Mucosa of stomach (tissue), 1 donor: Measurements from ENCODE around the gene LIPT1.

Experiments
- H3K27me3 ChIP-seq: one replicate; pipeline ENCODE4 v1.7.0; 2013; ENCODE audit warnings: mild to moderate bottlenecking, low read length; ENCODE audit not compliant: control insufficient read depth, insufficient read depth
- H3K36me3 ChIP-seq: one replicate; pipeline ENCODE4 v1.7.0; 2013; ENCODE audit warnings: low read length; ENCODE audit not compliant: control insufficient read depth, insufficient read depth
- H3K4me1 ChIP-seq: one replicate; pipeline ENCODE4 v1.7.0; 2013; ENCODE audit warnings: mild to moderate bottlenecking, low read length; ENCODE audit not compliant: control insufficient read depth, insufficient read depth
- H3K4me3 ChIP-seq: one replicate; pipeline ENCODE4 v1.7.0; 2013; ENCODE audit warnings: low read length
- H3K9ac ChIP-seq: one replicate; pipeline ENCODE4 v1.7.0; 2013; ENCODE audit warnings: mild to moderate bottlenecking, low read length, moderate library complexity
- H3K9me3 ChIP-seq: one replicate; pipeline ENCODE4 v1.7.0; 2013; ENCODE audit warnings: mild to moderate bottlenecking, low read length, moderate library complexity; ENCODE audit not compliant: control insufficient read depth
- donor health status: Pancreatic carcinoma.

LIPT1 gene

DNA sequence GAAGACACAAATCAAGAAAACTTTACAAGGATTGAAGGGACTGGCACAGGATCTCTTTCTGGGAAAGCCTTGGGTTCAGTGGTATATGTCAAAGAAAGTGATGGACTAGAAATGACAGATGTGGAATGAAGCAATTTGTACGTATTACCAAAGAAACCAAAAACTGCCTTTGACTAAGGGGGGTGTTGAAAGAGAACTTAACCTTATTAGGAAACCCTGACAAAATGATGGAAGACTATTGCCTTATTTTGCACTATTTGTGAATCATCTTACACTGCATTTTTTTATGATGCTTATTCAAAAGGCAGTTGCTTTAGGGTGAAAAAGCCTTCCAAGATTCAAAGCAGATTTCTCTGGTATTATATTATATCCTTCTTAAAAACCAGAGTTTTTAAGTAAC, 4.1 kb upstream of the LIPT1 start:
- Histone ChIP-seq H3K9ac (no peak overlapping the region), H3K4me1 (peaks cover 7% of the 10 kb centered on the region), H3K27me3 (no peaks in the 10 kb centered on the region), H3K4me3 (no peak overlapping the region), H3K36me3 (no peaks in the 10 kb centered on the region), H3K9me3 (no peaks in the 10 kb centered on the region)

DNA sequence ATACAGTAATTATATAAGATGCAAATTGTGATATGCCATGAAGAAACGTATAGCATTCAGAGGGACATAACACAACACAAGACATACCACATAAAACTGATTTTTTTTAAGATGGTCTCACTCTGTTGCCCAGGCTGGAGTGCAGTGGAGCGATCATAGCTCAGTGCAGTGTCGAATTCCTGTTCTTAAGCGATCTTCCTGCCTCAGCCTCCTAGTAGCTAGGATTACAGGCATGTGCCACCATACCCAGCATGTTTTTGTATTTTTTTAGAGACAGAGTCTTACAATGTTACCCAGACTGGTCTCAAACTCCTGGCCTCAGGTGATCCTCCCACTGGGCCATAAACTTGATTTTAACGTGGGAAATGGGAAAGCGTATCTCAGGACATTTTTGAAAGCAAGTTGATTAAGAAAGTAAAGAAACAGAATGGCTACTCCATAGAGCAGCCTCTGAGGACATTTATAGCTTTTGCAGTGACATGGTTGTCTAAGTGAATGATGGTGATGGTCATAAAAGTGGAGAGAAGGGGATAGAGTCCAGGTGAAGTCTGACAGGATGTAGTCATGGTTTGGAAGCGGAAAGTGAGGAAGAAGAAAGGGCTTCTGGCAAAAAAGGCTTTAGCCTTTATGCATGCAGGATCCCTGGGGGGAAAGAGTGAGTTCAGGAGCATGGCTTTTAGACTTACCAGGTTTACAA, 2.4 kb upstream of the LIPT1 start:
- H3K4me1 ChIP-seq = peaks cover 7% of the 10 kb centered on the region
- no peaks in the 10 kb centered on the region for H3K36me3 ChIP-seq
- no peak overlapping the region for H3K9ac ChIP-seq
- no peaks in the 10 kb centered on the region for H3K9me3 ChIP-seq
- H3K27me3 ChIP-seq = no peaks in the 10 kb centered on the region
- no peak overlapping the region for H3K4me3 ChIP-seq

DNA sequence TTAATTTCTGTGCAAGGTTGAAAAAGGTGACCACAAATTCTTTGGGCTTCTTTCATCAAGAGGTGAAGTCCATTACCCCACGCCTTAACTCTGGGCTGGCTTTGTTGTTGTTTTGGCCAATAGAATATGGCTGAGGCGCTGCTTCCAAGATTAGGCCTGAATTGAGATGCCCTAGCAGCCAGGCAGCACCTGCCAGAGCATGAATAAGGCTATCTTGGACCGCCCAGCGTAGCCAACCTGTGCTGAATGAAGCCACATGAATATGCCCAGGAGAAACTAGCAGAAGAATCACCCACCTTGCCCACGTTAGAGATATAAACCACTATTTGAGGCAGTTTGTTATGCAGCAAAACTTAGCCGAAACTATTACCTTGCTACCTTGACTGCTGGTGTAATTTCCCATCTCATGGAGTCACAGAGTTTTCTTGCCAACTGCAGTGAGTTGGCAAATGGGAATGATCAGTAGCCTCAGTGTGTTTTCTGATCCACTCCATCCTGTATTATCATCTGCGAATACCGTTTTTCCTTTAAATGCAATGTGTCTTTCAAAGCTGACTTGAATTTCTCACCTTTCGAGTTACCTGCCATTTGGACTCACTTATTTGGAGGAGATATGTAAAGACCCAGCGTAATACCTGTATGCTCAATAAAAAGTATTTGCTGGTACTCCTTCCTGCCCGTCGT, 704 bp upstream of the LIPT1 start:
- H3K9me3 ChIP-seq = no peaks in the 10 kb centered on the region
- H3K36me3 ChIP-seq = no peaks in the 10 kb centered on the region
- peak overlapping the region; percentile 98 for H3K4me3 ChIP-seq
- H3K9ac ChIP-seq = peak overlapping the region; percentile 93
- H3K27me3 ChIP-seq = no peaks in the 10 kb centered on the region
- H3K4me1 ChIP-seq = peaks cover 7% of the 10 kb centered on the region

DNA sequence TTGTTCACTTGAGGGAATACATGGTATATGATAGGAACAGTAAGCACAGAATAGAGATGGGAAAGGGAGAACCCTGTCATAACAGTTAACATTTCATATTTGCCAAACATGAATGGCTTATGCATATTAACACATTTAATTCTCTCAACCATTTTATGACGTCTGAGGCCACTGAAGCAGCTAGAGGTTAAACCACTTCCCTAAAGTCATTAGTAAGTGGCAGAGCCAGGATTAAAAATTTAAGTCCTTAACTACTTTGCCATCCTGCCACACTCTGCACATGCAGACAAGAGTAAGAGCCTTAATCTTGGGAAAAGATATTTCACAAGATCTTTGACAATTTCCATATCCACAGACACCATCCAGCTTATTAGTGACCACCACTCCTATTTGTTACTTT, 2.1 kb downstream of the LIPT1 start:
- no peak overlapping the region for H3K9ac ChIP-seq
- H3K36me3 ChIP-seq = no peaks in the 10 kb centered on the region
- H3K9me3 ChIP-seq = no peaks in the 10 kb centered on the region

DNA sequence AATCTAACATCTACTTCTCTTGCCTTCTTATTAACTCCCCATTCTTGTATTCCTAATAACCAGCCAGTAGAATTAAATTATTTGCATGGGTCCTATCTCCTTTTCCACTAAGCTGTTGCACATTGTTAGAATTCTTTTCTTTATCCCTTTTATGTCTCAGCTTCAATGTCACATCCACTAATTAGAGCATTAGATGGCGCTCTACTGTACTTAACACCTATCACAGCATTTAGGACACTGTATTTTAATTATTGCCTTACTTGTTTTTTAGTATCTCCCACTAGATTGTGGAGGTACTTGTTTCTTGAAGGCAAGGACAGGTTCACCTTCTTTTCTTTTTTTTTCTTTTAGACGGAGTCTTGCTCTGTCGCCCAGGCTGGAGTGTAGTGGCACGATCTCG, 3.8 kb downstream of the LIPT1 start:
- Histone ChIP-seq H3K9ac (no peak overlapping the region), H3K4me1 (peaks cover 7% of the 10 kb centered on the region), H3K4me3 (no peak overlapping the region), H3K36me3 (no peaks in the 10 kb centered on the region), H3K9me3 (no peaks in the 10 kb centered on the region), H3K27me3 (no peaks in the 10 kb centered on the region)

More for the DNA sequence above, 2.1 kb downstream of the LIPT1 start:
- H3K4me1 ChIP-seq = peaks cover 7% of the 10 kb centered on the region
- H3K27me3 ChIP-seq = no peaks in the 10 kb centered on the region
- H3K4me3 ChIP-seq = no peak overlapping the region

DNA sequence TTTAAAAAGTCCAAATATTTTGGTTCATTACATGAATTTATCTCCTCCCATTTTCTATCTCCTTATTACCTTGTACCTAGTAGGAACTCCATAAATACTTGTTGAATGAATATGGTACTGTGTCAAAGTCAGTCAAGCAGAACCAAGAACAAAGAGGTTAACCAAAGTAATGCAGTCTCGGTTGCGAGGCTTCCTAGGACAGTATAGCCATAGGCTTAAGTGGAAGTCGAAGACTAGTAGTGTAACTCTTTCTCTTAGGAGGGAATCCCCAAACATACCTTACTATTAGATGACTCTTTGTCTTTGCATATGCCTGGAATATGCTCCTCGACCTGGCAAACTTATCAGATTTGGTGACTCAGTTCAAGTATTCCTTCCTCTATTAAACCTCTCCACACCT, 4.8 kb downstream of the LIPT1 start:
- H3K9ac ChIP-seq = no peak overlapping the region

DNA sequence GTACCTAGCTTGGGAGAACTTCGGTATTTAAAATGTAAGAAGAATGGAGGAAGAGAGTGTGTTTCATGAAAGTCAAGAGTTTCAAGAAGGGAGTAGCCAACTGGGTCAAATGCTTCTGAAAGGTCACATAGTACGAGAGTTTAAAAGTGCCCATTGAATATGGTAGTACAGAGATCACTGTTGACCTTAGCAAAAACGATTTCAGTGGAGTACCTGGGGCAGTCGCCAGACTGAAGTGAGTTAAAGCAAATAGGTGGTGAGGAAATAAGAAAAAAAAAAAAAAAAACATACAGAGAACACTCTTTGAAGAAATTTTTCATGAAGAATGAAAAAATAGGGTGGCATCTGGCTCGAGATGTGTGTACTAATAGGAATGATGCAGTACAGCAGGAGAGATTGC, 11.5 kb downstream of the LIPT1 start:
- no peaks in the 10 kb centered on the region for H3K27me3 ChIP-seq
- H3K4me3 ChIP-seq = no peak overlapping the region

More for the DNA sequence above, 4.8 kb downstream of the LIPT1 start:
- no peaks in the 10 kb centered on the region for H3K9me3 ChIP-seq
- no peak overlapping the region for H3K4me3 ChIP-seq
- H3K4me1 ChIP-seq = no peaks in the 10 kb centered on the region
- no peaks in the 10 kb centered on the region for H3K27me3 ChIP-seq
- H3K36me3 ChIP-seq = no peaks in the 10 kb centered on the region

DNA sequence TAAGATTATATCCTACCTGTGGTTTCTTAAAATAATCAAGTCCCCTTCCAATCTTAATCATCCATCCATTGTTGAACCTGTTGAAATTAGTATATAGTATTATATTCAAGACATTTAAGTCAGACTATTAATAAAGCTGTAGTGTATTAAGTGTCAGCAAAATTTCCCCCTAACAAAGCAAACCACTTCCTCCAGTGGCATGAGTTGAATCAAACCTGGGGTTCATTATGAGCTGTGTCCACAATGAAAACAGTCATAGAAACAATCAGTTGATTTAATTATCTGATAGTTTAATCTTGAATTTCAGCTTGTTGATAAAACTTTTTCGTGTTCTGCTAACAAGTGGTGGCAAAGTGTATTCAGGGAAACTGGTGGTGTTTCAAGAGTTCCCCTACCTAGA, 14.8 kb downstream of the LIPT1 start:
- H3K4me3 ChIP-seq = no peak overlapping the region
- no peaks in the 10 kb centered on the region for H3K27me3 ChIP-seq
- H3K9me3 ChIP-seq = no peaks in the 10 kb centered on the region
- no peaks in the 10 kb centered on the region for H3K36me3 ChIP-seq
- no peaks in the 10 kb centered on the region for H3K4me1 ChIP-seq
- no peak overlapping the region for H3K9ac ChIP-seq

More for the DNA sequence above, 11.5 kb downstream of the LIPT1 start:
- Histone ChIP-seq H3K36me3 (no peaks in the 10 kb centered on the region), H3K9me3 (no peaks in the 10 kb centered on the region), H3K4me1 (no peaks in the 10 kb centered on the region), H3K9ac (no peak overlapping the region)

DNA sequence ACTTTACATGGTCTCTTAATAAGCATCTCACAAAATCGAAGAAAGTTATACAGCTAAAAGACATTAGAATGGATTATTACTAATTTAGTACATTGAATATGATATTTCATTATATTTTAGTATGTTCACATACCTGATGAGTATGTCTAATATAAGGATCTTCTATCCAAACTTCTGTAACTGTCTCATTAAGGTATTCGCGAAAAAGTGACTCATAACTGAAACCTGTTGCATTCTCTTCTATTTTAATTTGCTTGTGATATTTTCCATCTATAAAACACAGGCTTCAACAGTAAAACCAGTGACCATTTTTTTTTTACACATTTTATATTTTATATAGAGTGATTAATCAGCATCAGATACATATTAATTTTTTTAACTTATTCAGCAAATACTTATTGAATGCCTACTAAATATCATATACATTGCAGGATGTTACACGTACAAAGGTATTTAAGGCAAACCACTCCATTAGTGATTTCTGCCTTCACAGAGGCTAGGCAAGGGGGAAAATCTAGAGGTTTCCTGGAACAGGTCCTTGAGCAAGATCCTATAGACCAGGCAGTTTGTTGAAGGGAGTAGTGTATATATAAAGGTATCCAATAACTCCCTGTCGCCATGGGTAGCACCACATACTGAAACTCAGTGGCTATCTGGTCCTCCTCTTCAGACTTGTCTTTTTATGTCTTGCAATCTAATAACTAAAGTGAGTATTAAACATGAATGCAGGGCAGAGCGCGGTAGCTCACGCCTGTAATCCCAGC, 16.8 kb downstream of the LIPT1 start:
- Histone ChIP-seq H3K4me3 (no peak overlapping the region), H3K4me1 (no peaks in the 10 kb centered on the region), H3K9me3 (no peaks in the 10 kb centered on the region), H3K9ac (no peak overlapping the region), H3K36me3 (no peaks in the 10 kb centered on the region), H3K27me3 (no peaks in the 10 kb centered on the region)

DNA sequence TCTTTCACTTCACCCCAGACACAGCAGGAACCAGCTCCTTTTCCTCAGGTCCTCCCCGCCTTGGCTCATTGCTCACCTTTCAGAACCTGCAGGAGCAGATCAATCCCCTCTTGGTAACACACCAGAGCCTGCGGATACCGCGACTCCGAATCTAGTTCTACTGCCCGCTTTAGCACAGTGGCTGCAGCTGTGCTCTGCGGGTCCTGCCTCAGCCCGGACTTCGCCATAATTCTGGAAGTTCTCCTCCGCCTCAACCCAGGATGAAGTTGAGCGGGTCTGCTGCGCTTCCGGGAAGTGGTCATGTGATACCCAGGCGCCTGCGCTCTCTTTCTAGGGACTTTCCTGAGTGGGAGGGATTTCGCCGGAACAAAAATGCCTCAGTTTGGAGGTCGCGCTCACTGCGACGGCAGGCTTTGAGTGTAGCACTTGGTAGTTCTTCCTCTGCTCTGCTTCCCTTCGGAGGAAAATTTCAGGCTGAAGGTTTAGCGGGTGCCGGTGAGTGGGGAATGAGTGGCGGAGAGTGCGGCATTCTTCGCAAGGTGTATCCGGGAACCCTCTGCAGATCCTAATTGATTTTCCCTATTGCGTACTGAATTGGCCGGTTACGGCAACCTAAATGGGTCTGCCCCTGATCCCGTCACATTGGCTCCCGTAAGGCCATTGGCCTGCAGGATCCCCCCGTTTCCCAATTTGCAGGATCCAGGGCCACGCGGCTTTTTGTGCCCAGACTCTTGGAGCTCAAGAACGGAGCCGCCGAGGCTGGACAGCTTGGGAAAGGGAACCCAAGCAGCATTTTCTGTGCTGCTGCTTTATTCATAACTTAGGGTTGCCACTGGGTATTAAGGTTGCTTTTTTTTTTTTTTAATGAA, 26.2 kb downstream of the LIPT1 start, which contains the start of the genes MITD1 and MRPL30:
Gene MITD1, minus strand, starts transcription at position 304 of the 869 bp plus-strand sequence. Its CDS starts 77 bp downstream, at position 227.
Gene MRPL30, plus strand, starts transcription at position 430 of the 869 bp plus-strand sequence. CDS start 5,020 bp downstream, outside the sequence.
- no peaks in the 10 kb centered on the region for H3K9me3 ChIP-seq
- H3K27me3 ChIP-seq = no peaks in the 10 kb centered on the region
- no peaks in the 10 kb centered on the region for H3K36me3 ChIP-seq
- peak within 1 kb of the TSS; percentile 87 for H3K4me3 ChIP-seq
- peaks cover 13% of the 10 kb centered on the region for H3K4me1 ChIP-seq
- H3K9ac ChIP-seq = peak within 1 kb of the TSS; percentile 77

DNA sequence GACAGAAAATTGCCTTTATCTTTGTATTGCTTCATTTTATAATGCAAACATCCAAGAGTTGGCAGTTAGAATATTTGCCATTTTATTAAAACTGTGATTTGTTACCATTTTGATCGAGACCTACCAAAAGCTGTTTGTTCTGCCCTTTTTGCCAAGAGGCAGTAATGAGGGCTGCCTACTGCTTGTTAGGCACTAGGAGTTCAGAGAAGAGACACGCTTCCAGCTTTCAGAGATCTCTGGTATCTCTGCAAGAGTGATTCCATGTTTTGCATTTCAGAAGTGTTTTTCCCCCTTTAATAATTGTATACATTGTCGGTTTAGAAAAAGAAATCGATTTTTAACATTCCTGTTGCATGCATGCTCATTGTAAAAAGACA, 26.8 kb downstream of the LIPT1 start:
- peak overlapping the region; percentile 77 for H3K9ac ChIP-seq
- no peaks in the 10 kb centered on the region for H3K36me3 ChIP-seq
- peak overlapping the region; percentile 87 for H3K4me3 ChIP-seq
- H3K27me3 ChIP-seq = no peaks in the 10 kb centered on the region
- H3K4me1 ChIP-seq = peaks cover 13% of the 10 kb centered on the region
- H3K9me3 ChIP-seq = no peaks in the 10 kb centered on the region
